LHCN-M2 (cell line): ENCODE measurements around the gene LTBP2. TPM values are rescaled to one million over a fixed set of nuclear protein-coding genes. Genes with fewer than 3 reads are reported as not detected.
A peak's percentile ranks its signal among the peaks of the same experiment; 100 is the strongest.

ENCODE experiments used
- DNase-seq: peaks from one replicate; pipeline ENCODE4 v3.0.0-alpha.2; 2012; ENCODE audit warnings: low read depth
- total RNA-seq: library from RNA; depleted of rRNA; stranded (reverse); fragments of >200 nt; gene quantifications from 2 replicates; pipeline ENCODE4 v1.2.3, GENCODE V29; 2014

Gene LTBP2
- total RNA-seq, 1 experiment from 2014 or later: 151 TPM

DNA sequence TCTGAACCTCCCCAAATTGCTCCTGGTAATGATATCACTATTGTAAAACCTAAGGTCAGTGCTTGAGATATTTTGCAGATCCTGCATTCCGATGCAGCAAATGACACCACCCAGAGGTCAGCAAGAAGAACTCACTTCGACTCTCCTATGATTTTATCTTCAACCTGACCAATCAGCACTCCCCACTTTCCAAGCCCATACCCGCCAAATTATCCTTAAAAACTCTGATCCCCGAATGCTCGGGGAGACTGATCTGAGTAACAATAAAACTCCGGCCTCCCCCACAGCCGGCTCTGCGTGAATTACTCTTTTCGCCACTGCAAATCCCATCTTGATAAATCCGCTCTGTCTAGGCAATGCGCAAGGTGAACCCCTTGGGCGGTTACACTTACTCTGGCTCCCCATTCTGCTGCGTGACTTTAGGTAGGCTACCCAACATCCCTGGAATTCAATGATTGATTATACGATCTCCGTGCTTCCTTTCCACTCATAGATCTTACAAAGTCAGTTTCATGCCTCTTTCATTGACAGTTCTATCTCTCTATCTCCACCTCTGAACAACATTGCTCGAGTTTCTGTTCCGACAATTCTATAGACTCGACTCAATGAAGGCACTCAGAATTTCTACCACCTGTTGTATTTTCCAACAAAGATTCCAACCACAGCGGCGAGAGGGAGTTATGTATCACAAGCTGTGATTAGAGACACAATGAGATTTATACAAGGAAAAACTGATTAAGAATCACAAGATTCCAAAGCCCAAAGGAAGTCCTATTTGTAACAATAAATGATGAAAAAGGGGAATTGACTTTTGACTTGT, 119.9 kb downstream of the LTBP2 start:
- peak; percentile 68 for DNase-seq

DNA sequence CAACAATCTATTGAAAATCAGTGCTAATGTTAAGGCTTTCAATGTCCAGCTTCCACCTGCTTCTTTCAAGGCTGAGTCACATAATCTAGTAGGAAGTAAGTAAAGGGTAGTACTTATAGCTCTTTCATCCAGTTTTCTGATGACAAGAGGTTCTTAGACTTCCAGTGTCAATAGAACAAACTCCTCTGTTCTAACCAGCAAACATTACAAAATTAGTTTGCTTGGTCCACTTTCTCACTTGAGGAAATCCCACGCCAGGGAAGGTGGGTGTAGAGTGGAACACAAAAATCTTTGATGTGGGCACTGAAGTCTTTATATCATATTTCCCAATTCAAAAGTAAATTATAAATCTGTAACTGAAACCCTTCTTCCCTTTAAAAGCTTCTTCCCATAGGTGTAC, 121.6 kb downstream of the LTBP2 start:
- DNase-seq: no peak

DNA sequence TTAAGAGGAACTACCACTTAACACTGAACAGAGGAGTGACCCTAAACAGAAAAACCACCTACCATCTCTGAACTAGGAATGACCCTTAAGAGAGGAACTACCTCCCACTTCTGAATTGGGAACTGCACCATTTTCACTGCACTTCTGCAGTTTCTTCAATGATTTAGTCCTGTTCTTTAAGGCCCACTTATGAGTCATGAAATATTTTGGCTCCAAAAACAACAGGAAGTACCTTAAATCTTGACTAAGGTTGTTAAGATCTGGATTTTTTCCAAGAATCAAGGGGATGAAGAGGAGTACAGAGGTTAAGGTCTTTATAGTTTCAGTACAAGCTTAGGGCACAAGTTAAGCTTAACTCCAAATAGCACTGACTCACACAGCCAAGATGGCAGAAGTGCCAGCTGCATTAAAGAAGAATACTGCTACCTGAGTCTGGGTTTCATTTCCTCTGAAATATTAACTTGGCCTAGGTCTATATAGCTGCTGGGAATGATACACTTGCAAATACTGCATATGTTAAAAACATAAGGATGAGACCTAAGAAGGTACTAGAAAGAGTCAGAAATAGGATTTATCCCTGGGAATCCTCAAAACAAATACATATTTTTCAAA, 123.1 kb downstream of the LTBP2 start:
- peak; percentile 74 for DNase-seq

DNA sequence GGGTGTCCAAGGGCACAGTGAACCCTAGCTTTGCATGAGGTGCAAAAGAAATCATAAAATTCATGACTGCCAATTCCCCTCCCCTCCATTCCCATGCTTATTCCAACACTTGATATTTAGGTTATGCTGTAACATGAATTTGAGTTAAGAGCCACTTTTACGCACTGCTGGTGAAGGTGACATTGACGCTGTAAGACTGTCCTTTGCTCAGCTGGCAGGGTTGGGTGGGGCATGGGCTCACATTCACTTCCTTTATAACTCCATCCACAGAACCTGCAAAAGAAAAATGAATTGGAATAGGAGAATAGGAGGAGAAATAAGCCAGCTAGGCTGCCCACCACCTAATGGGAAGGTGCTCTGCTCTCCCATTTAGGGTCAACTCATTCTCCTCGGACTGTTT, 125.9 kb downstream of the LTBP2 start:
- DNase-seq: no peak

DNA sequence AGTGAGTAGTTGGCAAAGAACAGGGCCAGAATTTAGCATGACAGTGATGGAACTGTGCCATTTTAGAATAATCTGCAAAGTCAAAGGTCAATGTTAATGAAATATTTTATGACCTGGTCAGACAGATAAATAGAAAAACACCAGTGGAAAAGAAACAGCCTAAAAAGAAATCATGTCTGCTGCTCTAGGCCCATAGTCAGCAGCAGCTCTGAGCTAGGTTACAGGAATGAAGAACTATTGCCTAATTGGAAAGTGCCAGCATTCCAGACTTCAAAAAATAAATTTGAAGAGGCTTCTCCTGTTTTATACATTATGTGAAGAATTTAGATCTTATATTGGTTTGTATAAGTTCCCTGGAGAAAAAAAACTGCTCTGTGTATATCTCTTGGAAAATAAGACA, 128.7 kb downstream of the LTBP2 start:
- DNase-seq: no peak

DNA sequence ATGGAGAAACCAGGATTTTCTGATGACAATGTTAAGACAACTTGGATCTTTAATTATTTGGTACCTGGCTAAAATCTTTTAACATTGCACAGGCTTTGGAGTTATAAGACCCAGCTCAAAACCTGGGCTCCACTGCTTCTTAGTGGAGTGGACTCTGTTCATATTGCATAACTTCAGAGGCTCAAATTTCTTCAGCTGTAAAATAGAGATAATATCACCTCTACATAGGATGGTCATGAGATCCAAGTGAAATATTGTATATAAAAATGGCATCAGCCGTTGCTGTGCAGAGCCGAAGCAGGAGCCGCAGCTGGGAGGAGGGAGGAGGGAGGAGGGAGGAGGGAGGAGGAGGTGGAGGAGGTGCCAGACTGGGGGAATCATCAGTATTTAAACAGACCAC, 129.5 kb downstream of the LTBP2 start:
- DNase-seq: no peak

DNA sequence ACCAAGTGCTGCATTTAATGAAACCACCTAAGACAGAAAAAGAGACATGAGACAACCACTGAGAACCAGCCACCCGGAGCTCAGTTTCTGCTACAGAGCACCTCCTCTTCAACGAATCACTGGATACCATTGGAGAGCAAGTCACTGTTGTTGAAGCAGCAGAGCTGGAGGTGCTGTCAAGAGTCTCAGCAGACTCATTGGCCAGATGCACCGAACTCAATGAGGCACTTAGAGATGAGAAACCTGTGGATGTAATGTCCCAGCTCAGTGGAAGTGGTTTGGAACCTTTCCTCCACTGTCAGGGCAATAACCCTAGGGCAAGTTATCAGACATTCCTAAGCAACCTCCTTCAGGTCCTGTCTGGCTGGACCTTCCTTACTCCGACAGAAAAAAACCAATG, 132.0 kb downstream of the LTBP2 start:
- no peak for DNase-seq

DNA sequence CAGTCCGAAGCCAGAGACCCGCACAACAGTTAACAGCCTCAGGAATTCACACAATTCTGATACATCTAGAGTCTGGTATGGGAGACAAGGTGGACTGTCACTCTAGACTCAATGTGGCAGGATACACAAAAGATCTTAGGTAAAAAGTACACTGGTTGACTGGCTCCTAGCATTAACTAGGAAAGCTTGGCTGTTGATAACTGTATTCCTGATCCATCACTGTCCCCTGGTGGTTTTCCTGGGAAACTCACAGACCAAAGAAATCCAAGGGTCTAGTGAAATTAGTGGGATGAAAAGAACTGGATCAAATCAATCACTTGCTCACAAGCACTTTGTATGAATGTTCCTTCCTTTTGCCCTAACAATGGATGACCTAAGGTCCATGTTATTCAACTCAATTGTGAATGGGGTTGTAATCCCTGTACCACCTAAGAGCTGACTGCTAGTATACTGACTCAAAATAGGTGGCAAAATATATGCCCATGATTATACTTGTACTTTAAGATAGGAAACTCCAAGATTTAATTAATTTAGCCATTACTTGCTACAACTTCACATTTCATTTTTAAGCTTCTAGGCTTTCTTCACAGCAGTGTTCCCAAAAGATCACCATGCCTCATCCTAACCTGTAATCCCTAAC, 132.9 kb downstream of the LTBP2 start:
- peak; percentile 24 for DNase-seq

DNA sequence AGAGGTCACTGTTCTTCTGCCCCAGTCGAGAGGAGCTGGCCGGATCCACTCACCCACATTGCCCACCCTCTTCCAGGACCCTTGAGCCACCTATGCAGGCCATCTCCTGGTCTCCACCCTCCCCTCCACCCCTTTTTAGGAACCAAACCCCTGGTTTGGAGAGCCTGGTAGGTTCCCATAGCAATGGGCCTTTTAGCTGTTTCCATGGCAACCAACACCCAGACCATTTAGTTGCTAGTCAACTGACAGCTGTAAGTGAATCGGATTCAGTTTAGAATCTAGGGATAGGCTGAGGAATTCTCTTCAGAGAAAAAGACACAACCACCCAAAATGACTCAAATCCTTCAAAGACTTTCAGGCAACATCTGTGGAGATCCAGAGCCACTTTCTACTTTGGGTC, 135.4 kb downstream of the LTBP2 start:
- peak; percentile 42 for DNase-seq

DNA sequence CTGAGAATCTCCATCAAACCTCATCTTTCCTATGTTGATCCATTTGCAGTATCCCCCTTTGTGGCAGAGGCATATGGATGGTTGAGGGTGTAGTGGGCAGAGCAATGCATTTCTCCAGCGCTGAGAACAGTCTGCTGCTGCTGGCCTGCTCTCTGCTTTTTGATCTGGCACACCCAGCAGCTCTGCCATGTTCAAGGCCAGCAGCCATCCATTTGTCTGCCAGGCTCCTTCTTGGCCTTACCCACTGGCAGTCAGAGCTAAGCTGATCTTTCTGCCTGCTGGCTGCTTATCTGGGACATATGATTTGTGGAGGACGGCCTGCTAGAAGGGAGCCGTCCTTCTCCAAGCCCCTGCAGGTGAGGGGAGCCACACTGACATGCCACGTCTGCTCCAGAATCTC, 135.9 kb downstream of the LTBP2 start:
- DNase-seq: no peak

DNA sequence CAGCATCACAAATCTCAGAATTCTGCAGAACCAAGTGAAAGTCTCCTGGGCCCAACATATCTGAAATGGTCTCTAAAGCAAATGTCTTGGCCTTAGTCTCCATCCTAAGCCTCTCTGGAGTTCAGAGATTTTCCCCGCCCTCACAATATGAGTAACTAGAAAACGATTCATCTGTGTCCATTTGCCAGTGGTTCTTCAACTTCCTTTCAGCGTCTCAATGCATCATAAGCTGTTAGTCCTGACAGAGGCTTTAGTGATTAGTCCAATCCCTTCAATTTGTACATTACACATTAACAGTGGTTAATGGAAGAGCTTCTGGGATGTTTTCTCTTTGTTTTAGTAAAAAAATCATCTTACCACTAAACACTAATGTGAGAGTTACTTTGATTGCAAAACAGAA, 136.4 kb downstream of the LTBP2 start:
- DNase-seq: peak; percentile 75

DNA sequence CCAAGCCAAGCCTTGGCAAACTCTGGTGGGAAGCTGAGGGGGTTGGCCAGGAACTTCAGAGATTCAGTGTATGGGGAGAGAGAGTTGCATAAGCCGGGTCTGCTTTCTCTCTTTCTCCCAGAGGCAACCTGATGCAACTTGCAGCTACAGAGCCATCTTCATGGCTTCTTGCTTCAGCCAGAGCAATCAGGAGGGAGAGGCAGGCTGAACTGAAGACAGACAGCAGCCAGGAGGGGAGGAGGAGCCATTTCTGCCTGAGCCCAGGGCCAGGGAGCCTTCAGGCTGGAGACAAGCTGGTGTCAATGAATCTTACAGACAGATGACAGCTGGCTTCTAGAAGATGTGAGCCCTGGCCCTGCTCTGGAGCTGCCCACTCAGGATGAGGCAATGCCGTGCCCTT, 137.7 kb downstream of the LTBP2 start:
- peak; percentile 46 for DNase-seq

DNA sequence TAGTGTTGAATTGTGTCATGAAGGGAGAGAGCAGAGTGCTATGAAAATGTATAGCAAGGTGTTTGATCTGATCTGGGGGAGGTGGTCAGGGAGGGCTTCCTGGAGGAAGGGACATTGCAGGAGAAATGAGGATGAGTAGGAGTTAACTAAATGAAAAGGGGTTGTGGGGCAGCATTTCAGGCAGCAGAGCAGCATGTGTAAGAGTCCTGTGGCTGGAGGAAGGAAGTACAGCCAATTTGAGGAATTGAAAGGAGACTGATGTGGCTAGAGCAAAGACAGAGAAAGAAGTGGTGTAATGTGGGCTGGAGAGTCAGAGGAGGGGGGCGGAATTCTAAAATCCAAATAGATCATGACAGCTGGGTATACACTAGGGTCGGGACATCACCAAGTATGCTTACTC, 139.4 kb downstream of the LTBP2 start:
- no peak for DNase-seq

DNA sequence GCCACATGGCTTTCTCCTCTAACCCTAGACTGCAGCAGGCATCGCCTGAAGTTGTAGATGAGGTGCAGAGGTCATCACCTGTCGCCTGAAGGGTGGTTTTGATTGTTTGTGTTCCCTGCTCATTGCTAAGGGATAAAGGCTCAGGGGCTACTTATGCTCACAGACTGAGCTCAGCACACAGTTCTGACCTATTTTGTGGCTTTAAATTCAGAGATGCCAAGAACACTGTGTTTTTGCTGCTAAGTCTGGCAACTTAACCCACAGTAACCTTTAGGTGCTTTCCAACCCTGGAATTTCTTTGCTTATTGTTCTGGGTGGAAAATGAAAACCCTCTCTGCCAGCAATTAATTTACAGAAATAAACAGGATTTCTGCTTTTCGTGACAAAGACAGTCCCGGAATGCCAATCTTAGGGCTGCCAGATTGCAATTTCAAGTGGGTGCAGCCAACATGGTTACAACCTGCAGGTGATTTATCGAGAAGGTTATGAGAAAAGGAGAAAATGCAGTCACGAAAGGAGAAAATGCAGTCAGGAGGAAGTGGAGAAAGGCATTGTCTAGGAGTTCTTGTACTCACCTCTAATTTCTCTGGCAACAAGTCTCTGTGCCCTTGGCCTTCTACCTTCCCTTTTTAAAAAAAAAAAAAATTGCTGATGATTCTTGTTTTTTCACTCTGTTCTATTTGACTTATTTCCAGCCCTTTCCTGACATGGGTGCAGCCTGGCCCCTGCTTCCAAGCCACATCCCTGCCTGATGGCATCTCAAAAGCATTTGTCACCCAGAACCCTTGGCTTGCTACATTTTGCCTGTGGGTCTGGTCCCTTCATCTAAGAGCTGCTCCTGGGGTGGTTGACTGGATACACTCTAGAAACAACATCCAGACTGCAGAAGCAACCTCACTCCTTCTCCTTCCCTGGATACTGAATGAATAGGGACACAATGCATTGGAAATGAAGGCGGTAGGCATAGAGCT, 142.2 kb downstream of the LTBP2 start:
- DNase-seq: no peak

DNA sequence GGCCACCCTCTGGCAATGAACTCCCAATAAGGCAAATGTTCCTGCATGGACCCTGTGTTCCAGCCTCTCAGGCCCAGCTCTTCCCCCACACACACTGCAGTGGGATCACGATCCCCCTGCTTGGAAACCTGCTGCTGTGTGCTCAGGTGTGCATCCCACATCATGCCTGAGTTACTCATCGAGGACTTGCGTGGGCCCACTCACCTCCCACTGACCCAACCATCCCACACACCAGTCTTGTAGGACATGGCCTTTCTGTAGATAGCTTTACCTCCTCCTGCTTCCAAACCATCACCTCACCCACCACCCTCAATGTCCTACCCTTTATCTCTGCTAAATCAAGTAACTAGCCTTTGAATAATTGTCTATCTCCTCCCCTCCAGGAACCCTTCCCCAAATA, 143.5 kb downstream of the LTBP2 start:
- no peak for DNase-seq

DNA sequence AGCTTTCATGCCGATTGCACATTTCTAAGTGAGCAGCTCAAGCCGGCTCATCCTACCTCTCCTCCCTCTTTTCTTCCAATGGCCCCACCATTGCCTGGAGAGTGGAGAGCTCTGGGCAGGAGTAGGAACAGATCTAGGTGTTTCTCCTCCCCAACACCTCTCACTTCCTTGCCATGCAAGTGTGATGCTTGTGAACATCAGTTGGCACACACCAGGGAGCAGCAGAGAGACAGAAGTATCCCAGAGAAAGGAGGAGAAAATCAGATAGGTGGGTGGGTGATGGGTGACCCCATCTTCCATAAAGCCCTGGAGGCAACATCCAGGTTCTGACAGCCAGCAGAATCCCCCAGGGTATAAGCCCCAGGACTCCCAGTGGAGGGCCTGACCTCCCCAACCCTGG, 146.7 kb downstream of the LTBP2 start:
- no peak for DNase-seq

DNA sequence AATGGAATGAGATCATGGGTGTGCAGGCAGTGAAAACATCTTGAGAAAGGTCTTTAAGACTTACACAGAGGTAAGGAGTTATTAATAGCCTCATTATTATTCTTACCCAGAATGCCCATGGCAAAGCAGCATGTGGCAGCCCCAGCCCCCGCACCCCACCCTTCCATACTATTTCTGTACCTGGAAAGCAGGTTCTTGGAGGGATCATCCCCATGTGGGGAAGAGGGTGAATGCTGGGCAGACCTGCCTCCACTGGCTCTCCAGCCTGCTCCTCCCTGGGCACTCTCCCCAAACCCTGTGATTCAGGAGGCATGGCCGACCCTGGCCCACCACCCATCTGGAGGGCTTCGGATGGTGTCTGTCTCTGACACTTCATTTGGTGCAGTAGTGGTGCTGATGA, 147.3 kb downstream of the LTBP2 start:
- no peak for DNase-seq

DNA sequence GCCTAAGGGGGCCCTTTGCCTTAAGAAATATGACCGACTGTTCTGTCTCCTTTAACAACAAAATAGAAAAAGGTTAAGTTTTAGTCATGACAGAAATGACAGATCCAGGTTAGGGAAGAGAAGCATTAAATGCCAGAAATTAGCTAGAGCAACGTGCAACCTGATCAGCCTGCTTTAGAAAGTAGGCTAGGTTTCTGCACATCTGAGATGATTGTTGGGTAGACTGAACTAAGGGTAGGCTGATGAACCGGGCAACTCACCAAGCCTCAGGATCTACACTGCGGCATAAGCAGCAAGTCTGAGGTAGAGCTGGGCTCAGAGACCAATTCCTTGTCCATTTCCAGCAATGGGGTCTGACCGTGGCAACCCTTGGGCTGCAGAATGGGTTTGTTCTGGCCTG, 148.3 kb downstream of the LTBP2 start:
- DNase-seq: no peak

DNA sequence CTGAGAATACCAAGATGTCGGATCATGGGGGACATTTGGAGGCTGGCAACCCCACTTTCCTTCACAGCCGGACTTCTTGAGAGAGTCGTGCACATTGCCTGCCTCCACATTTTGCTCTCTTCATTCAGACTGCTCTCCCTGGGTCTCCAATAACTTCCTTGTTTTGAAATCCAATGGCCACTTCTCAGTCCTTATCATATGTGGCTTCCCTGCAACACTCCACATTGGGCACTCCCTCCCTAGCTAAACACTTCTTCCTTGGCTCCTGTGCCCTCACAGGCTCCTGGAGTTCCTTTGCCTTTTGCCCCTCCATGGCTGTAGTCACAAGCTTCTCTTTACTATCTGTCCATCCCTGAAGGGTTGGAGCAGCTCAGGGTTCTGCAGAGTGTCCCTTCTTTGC, 149.0 kb downstream of the LTBP2 start:
- no peak for DNase-seq

DNA sequence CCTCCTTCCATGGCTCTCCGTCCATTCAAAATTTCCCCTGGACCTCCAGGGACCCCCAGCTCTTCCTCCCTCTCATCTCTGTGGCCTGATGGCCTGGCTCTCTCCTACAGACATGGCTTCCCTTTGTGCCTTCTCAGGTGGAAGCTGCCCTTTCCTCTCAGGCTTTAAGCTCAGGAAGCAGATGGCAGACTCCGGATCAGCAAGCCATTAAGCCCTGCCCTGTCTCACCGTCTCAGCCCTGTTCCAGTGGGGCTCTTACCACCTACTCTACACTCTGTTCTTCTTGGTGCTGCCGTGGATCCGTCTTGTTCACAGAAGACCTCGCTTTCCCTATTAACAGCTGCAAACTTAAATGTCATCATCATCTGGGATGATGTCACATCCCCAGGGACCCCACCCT, 152.1 kb downstream of the LTBP2 start:
- DNase-seq: no peak

DNA sequence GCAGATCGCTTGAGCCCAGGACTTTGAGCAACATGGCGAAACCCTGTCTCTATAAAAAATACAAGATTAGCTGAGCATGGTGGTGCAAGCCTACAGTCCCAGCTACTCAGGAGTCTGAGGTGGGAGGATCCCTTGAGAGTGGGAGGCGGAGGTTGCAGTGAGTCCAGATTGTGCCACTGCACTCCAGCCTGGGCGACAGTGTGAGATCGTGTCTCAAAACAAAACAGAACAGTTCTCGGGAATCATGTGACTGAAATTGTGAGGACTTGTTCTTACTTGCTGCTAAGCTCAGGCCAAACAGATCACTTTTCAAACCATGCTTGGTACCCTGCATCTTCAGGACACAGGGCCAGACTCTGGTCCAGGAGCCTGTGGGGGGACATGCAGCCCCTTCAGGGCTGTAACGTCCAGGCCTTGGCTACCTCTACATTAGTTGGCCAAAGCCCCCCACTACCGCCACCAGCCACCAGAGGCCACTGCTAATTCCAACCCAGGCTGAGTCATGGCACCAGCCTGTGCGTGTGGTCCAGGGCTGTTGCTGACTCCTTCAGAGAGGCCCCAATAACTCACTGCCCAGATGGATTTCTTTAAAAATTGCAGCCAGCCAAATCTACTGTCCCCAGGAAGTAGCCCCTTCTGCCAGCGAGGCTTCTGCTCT, 152.6 kb downstream of the LTBP2 start:
- peak; percentile 71 for DNase-seq
